ENCODE data around the gene PDILT.
"Not testable (repeated sequence)": the region's sequence is repeated elsewhere in the genome, so short reads cannot be mapped to it uniquely, and the experiment has no call there.

PDILT gene

GRCh38 chr16:20424129-20424866 is 19.8 kb upstream of the PDILT start:
- no peak for TF ChIP-seq ZFX (IDR thresholded peaks at IDR 0.05)
- TF ChIP-seq, protein P1, sequence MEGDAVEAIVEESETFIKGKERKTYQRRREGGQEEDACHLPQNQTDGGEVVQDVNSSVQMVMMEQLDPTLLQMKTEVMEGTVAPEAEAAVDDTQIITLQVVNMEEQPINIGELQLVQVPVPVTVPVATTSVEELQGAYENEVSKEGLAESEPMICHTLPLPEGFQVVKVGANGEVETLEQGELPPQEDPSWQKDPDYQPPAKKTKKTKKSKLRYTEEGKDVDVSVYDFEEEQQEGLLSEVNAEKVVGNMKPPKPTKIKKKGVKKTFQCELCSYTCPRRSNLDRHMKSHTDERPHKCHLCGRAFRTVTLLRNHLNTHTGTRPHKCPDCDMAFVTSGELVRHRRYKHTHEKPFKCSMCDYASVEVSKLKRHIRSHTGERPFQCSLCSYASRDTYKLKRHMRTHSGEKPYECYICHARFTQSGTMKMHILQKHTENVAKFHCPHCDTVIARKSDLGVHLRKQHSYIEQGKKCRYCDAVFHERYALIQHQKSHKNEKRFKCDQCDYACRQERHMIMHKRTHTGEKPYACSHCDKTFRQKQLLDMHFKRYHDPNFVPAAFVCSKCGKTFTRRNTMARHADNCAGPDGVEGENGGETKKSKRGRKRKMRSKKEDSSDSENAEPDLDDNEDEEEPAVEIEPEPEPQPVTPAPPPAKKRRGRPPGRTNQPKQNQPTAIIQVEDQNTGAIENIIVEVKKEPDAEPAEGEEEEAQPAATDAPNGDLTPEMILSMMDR (conservative IDR thresholded peaks at IDR 0.05) = no peak
- H3K27ac ChIP-seq = no peak overlapping the region

DNA sequence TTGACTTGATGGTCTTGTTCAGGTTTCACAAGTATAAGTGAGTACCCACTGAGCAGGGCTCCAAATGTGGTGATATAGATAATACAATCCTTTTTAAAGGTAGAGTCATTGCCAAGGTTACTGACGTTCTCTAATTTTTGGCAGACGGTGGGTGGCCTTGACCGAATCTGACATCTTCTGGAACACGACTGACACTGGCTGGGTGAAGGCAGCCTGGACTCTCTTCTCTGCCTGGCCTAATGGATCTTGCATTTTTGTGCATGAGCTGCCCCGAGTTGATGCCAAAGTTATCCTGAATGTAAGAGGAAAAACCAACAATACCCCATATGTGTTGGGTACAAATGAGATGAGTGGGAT is 19.2 kb upstream of the PDILT start:
- not testable (repeated sequence) for H3K27ac ChIP-seq

- not testable (repeated sequence) for H3K27ac ChIP-seq
Measured at GRCh38 chr16:20421748-20422147, 17.2 kb upstream of the PDILT start.

DNA sequence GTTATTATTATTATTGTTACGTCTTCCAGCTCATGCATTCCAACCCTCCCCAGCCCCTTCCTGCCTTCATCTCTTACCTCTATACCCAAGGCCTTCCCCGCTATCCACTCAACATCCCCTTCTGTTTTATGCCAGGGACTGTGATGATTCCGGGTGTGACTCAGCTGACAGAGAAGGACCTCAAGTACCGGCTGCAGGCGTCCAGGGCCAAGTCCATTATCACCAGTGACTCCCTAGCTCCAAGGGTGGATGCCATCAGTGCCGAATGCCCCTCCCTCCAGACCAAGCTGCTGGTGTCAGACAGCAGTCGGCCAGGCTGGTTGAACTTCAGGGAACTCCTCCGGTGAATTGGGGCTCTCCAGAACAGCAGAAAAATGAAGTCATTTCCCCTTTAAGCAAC is 14.6 kb upstream of the PDILT start:
- H3K27ac ChIP-seq = not testable (repeated sequence)

DNA sequence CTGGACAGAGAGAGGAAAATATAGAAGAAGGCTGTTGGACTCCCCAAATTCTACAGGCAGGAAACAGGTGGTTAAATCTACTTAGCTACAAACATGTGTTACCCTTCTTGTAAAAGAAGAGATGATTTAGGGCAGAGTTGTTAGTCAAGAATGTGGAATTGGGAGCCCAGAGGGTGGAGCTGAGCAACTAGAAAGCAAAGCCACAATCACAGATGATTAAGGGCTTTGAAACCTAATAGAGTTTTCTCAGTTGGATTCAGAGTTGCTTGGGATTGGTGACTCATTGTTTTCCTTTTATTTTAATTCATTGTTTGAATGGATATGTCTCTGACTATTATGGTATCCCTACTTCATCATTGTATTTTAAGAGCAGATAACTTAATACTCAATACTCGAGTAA is 11.0 kb upstream of the PDILT start:
- TF ChIP-seq ZFX (IDR thresholded peaks at IDR 0.05) = no peak
- TF ChIP-seq, protein P1 (conservative IDR thresholded peaks at IDR 0.05) = no peak
- no peak overlapping the region for H3K27ac ChIP-seq

- no peak overlapping the region for H3K27ac ChIP-seq
Measured at GRCh38 chr16:20411055-20411454, 6.5 kb upstream of the PDILT start.

GRCh38 chr16:20410121-20410723 is 5.7 kb upstream of the PDILT start:
- TF ChIP-seq, protein P1 (conservative IDR thresholded peaks at IDR 0.05) = no peak
- TF ChIP-seq ZFX (IDR thresholded peaks at IDR 0.05) = no peak
- no peak overlapping the region for H3K27ac ChIP-seq

More at GRCh38 chr16:20411055-20411454, 6.5 kb upstream of the PDILT start:
- TF ChIP-seq ZFX (IDR thresholded peaks at IDR 0.05) = no peak
- TF ChIP-seq, protein P1 (conservative IDR thresholded peaks at IDR 0.05) = no peak

DNA sequence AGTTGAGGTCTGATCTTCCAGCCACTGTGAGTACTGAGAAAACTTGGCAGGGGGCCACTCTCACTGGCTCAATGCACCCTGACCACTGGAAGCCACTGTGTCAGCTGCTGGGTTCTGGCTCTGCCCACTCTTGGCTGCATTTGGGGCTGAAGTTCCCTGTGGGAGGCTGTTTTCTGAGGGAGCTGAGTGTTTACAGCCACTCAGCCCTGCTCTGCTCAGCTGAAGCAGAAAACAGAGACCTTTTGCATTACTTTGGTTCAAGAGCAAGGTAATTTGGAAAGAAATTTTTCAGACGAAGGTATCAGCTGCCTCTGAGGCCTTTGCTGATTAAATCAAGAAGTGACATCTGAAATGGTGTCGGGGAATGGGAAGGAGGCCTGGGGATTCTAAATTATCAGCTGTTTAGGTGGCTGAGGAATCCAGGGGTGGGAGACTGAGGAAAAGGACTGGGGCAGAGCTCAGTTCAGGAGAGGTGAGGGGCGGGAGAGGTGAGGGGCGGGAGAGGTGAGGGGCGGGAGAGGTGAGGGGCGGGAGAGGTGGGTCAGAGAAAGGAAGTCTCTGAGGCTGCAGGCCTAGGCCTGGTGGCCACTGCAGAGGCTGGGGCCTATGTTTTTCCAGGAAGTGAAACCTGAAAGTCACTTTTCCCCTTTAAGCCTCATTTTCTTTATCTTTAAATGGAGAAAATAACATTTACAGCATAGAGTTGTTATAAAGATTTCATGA is 5.0 kb upstream of the PDILT start, which contains the start of gene ACSM5:
ACSM5 (plus strand) TSS at position 137 of the 723 bp plus-strand sequence. CDS start 1,951 bp downstream, outside the sequence.
- no peak for TF ChIP-seq ZFX (IDR thresholded peaks at IDR 0.05)
- H3K27ac ChIP-seq = no peak within 1 kb of the TSS

GRCh38 chr16:20402651-20403050 is 1.9 kb downstream of the PDILT start:
- TF ChIP-seq, protein P1 (conservative IDR thresholded peaks at IDR 0.05) = no peak
- no peak for TF ChIP-seq ZFX (IDR thresholded peaks at IDR 0.05)

More at GRCh38 chr16:20402651-20403050, 1.9 kb downstream of the PDILT start:
- H3K27ac ChIP-seq = no peak overlapping the region
